Measurements from ENCODE around the gene PLCH1.

DNA sequence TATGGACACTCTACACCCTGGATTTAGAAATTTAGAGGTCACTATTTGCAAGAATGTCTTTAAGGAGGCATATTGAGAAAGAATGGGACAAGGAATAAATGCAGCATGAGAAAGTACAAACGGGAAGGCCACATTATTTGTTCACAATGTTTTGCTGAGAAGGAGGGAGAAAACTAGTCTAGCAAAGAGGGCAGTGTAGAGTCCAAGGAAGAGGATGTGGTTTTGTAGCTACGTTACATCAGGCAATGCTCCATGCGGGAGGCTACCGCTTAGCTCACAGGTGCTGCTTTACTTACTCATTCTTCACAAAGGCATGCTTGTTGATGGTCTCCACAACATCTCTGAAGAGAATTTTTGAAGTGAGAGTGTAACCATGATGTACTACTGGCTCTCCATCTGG is 191.1 kb downstream of the PLCH1 start:
- TF ChIP-seq CTCF (conservative IDR thresholded peaks at IDR 0.05; ENCODE audit: low read depth, low read length): no peak
- no peak for TF ChIP-seq EZH2 (IDR thresholded peaks at IDR 0.05; ENCODE audit: borderline replicate concordance, low read depth, low read length, poor library complexity, severe bottlenecking)

All from A673 (cell line).